PC-9 (cell line): ENCODE measurements around the gene IL34. TPM values are rescaled to one million over a fixed set of nuclear protein-coding genes. Genes with fewer than 3 reads are reported as not detected.

ENCODE experiments used
- BruUV-seq: library from RNA; stranded (reverse); fragments of 400-500 nt; replicated peaks from 2 replicates; lab custom pipeline; 2021; lab: Mats Ljungman, UMichigan
- CTCF ChIA-PET: fragments of 300-600 bp; sonication (Branson Sonifier 250); formaldehyde crosslinking; loops from one replicate; lab custom pipeline; 2022; ENCODE audit warnings: antibody characterized with exemption; lab: Charles Lee
- POLR2A ChIA-PET: fragments of 300-600 bp; sonication (Branson Sonifier 250); formaldehyde crosslinking; loops from one replicate; lab custom pipeline; 2022; ENCODE audit warnings: antibody characterized with exemption; ENCODE audit not compliant: unreplicated experiment; lab: Charles Lee
- DNase-seq, 2 experiments: peaks; one replicate each; pipeline versions ENCODE4 v3.0.0 to v3.0.0-alpha.2; 2015 to 2022; ENCODE audit warnings: mixed read lengths in 1 of 2
- H2AFZ ChIP-seq: fragments of 200-600 bp; sonication (generic); 2 replicates; pipeline ENCODE4 v1.8.1; 2017; ENCODE audit warnings: antibody characterized with exemption
- H3F3A ChIP-seq: fragments of 200-600 bp; sonication (generic); 2 replicates; pipeline ENCODE4 v1.8.1; 2017; ENCODE audit warnings: antibody characterized with exemption, mild to moderate bottlenecking, low read depth; ENCODE audit not compliant: insufficient read depth
- H3K27ac ChIP-seq: fragments of 200-600 bp; sonication (generic); 2 replicates; pipeline ENCODE4 v1.6.1; 2016; ENCODE audit warnings: mixed run types
- H3K27me3 ChIP-seq: fragments of 200-600 bp; sonication (generic); 2 replicates; pipeline ENCODE4 v1.6.1; 2016; ENCODE audit warnings: low read depth, mixed run types; ENCODE audit not compliant: insufficient read depth
- H3K36me3 ChIP-seq: fragments of 200-600 bp; sonication (generic); 2 replicates; pipeline ENCODE4 v1.6.1; 2016; ENCODE audit warnings: low read depth, mixed run types
- H3K4me1 ChIP-seq: fragments of 200-600 bp; sonication (generic); replicated peaks from 2 replicates; pipeline ENCODE4 v1.6.1; 2016; ENCODE audit warnings: mixed run types; ENCODE audit not compliant: insufficient read depth
- H3K4me2 ChIP-seq: fragments of 200-600 bp; sonication (generic); 2 replicates; pipeline ENCODE4 v1.6.1; 2017; ENCODE audit warnings: mixed run types
- H3K4me3 ChIP-seq: fragments of 200-600 bp; sonication (generic); 2 replicates; pipeline ENCODE4 v1.6.1; 2016; ENCODE audit warnings: mixed run types
- H3K79me2 ChIP-seq: fragments of 200-600 bp; sonication (generic); 2 replicates; pipeline ENCODE4 v1.6.1; 2017; ENCODE audit warnings: low read depth, mixed run types
- H3K9me2 ChIP-seq: fragments of 200-600 bp; sonication (generic); 2 replicates; pipeline ENCODE4 v1.8.1; 2017; ENCODE audit warnings: mild to moderate bottlenecking; ENCODE audit not compliant: insufficient read depth
- H3K9me3 ChIP-seq: fragments of 200-600 bp; sonication (generic); 2 replicates; pipeline ENCODE4 v1.8.1; 2016; ENCODE audit warnings: low read depth; ENCODE audit not compliant: insufficient read depth
- H4K20me1 ChIP-seq: fragments of 200-600 bp; sonication (generic); 2 replicates; pipeline ENCODE4 v1.8.1; 2017; ENCODE audit not compliant: insufficient read depth
- EZH2 ChIP-seq: fragments of 200-600 bp; sonication (generic); IDR thresholded peaks from 2 replicates; pipeline ENCODE4 v1.8.0; 2017; ENCODE audit warnings: antibody characterized with exemption, low read depth
- intact Hi-C: fragments of 100-400 bp; cut with micrococcal nuclease; formaldehyde crosslinking; loops from one replicate; pipeline ENCODE4 v1.10.0; 2022; ENCODE audit not compliant: unreplicated experiment
- total RNA-seq: library from RNA; stranded (reverse); gene quantifications from 2 replicates; pipeline ENCODE4 v1.2.3, GENCODE V29; 2021
- TF ChIP-seq, protein P1 (sequence below): fragments of 200-600 bp; sonication (generic); conservative IDR thresholded peaks from 2 replicates; pipeline ENCODE4 v1.6.1; 2017; ENCODE audit warnings: mixed run types, antibody characterized with exemption, mild to moderate bottlenecking, moderate library complexity

IL34 gene
- total RNA-seq, 1 experiment from 2014 or later, result not detected

DNA sequence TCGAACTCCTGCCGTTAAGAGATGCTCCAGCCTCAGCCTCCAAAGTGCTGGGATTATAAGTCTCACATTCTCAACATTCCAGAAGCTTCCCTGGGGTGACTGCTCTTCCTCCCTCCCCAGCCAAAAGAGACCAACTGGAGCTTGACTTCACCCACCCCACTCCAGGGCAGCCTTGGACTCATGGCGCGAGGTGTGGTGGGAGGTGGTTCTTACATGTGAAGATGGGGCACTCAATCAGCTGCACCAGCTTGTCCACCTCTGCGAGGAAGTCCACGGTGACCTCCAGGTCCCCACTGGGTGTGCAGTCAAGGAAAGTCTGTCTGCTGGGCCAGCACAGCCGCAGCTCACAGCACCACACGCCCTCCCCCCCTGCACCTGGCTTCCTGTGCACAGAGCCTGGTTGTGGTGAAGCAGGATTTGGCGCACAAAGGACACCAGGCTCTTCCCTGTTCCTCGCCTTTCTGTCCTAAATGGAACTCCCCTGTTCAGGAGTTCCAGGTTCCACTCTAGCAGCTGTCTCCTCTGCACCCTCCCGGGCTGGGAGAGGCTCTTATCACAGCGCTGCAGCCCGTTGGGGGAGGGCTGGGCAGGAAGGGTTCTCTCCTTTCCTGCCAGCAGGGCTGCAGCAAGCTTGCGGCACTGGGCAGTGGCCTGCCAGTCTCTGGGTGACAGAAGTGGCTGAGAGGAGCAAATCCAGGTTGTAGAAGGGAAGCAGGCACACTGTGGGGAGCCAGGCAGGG, 49.1 kb downstream of the IL34 start:
- H3K4me3 ChIP-seq, result no peak overlapping the region
- no peaks in the 10 kb centered on the region for H3K27me3 ChIP-seq
- peak overlapping the region; percentile 70 for H3K4me2 ChIP-seq
- no peaks in the 10 kb centered on the region for H3K36me3 ChIP-seq
- CTCF ChIA-PET, result interaction anchor here (1.3 kb wide), 1 partner anchor 76 kb away, joined by 4 read pairs; no protein-coding TSS in a partner anchor
- peak; percentile 62 to 70 for DNase-seq
- peaks cover 63% of the 10 kb centered on the region for H3K4me1 ChIP-seq
- BruUV-seq, result no TSS peak
- TF ChIP-seq, protein P1, sequence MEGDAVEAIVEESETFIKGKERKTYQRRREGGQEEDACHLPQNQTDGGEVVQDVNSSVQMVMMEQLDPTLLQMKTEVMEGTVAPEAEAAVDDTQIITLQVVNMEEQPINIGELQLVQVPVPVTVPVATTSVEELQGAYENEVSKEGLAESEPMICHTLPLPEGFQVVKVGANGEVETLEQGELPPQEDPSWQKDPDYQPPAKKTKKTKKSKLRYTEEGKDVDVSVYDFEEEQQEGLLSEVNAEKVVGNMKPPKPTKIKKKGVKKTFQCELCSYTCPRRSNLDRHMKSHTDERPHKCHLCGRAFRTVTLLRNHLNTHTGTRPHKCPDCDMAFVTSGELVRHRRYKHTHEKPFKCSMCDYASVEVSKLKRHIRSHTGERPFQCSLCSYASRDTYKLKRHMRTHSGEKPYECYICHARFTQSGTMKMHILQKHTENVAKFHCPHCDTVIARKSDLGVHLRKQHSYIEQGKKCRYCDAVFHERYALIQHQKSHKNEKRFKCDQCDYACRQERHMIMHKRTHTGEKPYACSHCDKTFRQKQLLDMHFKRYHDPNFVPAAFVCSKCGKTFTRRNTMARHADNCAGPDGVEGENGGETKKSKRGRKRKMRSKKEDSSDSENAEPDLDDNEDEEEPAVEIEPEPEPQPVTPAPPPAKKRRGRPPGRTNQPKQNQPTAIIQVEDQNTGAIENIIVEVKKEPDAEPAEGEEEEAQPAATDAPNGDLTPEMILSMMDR, result no peak
- no peak for TF ChIP-seq EZH2
- no peaks in the 10 kb centered on the region for H4K20me1 ChIP-seq
- H3K9me2 ChIP-seq, result no peaks in the 10 kb centered on the region
- no peaks in the 10 kb centered on the region for H3K9me3 ChIP-seq
- H3K79me2 ChIP-seq, result no peaks in the 10 kb centered on the region
- intact Hi-C loops, result loop anchor here (2.0 to 5.0 kb wide), 2 partner anchors 19 to 662 kb away; partner anchors contain the start of gene CALB2
- H3F3A ChIP-seq, result peaks cover 51% of the 10 kb centered on the region
- H3K27ac ChIP-seq, result peak overlapping the region; percentile 79
- no peak overlapping the region for H2AFZ ChIP-seq
- POLR2A ChIA-PET, result interaction anchor here (0.6 to 0.8 kb wide), 2 partner anchors 55 to 367 kb away, joined by 6 to 15 read pairs; no protein-coding TSS in a partner anchor

DNA sequence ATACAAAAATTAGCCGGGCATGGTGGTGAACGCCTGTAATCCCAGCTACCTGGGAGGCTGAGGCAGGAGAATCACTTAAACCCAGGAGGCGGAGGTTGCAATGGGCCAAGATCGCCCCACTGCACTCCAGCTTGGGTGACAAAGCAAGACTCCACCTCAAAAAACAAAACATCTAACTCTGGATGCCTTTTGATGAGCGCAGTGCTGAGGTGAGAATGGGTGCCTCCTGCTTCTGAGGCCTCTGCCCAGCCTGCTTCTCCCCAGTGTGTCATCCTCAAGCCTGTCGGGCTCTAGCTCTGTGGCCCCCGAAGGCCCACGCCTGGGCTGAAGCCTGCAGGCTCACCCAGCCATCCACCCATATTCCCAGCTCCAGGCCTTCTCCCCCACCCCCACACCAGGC, 50.0 kb downstream of the IL34 start:
- H3K4me3 ChIP-seq, result peak overlapping the region; percentile 18; the same call in 1 of the 2 replicates
- intact Hi-C loops, result loop anchor here (2.0 to 5.0 kb wide), 2 partner anchors 18 to 661 kb away; partner anchors contain the start of gene CALB2
- TF ChIP-seq, protein P1, result no peak
- TSS peak; percentile 43 for BruUV-seq
- H3K27ac ChIP-seq, result peak overlapping the region; percentile 79
- no peaks in the 10 kb centered on the region for H3K27me3 ChIP-seq
- H3F3A ChIP-seq, result peaks cover 51% of the 10 kb centered on the region
- DNase-seq, result no peak
- H3K79me2 ChIP-seq, result no peaks in the 10 kb centered on the region
- peaks cover 63% of the 10 kb centered on the region for H3K4me1 ChIP-seq
- H2AFZ ChIP-seq, result no peak overlapping the region
- no peaks in the 10 kb centered on the region for H4K20me1 ChIP-seq
- POLR2A ChIA-PET, result interaction anchor here (0.6 kb wide), 1 partner anchor 368 kb away, joined by 6 read pairs; no protein-coding TSS in a partner anchor
- CTCF ChIA-PET, result interaction anchor here (0.8 kb wide), 1 partner anchor 11 kb away, joined by 5 read pairs; no protein-coding TSS in a partner anchor
- peak overlapping the region; percentile 70 for H3K4me2 ChIP-seq
- H3K9me2 ChIP-seq, result no peaks in the 10 kb centered on the region
- H3K36me3 ChIP-seq, result no peaks in the 10 kb centered on the region
- H3K9me3 ChIP-seq, result no peaks in the 10 kb centered on the region

DNA sequence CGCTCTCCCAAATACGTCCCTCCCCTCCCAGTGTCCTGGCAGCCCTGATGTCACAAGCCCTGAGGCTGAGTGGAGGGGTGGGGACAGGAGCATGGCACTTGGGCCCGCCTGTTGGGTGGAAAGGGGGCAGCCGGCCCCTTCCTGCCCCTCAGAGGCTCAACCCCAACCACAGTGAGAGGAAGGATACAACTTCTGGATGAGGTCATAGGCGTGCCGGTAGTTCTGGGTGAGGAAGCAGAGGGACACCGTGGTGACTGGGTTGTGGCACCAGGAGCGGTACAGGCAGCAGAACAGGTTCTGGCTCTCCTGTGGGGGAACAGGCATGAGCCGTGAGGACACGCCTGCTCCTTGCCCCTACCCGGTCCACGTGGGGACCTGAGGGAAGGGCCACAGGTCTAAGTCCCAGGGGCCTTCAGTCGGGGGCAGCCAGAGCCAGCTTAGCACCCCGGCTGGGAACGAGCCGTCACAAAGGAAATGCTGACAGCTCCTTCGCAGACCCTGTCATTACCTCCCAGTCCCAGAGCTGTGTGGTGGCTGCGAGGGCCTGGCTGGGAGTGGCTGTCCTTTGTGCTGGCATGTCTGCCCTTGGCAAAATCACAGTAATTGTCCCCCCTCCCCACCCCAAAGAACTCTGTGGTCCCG, 50.7 kb downstream of the IL34 start:
- CTCF ChIA-PET, result interaction anchor here (0.8 kb wide), 1 partner anchor 10 kb away, joined by 5 read pairs; no protein-coding TSS in a partner anchor
- intact Hi-C loops, result loop anchor here (1.0 to 5.0 kb wide), 5 partner anchors 10 to 660 kb away; partner anchors contain the start of gene CALB2
- Histone ChIP-seq H3K4me1 (peaks cover 63% of the 10 kb centered on the region), H3K4me2 (peak overlapping the region; percentile 70), H3K4me3 (peak overlapping the region; percentile 27; the same call in 1 of the 2 replicates), H3F3A (peaks cover 51% of the 10 kb centered on the region), H4K20me1 (no peaks in the 10 kb centered on the region), H3K9me2 (no peaks in the 10 kb centered on the region), H3K27me3 (no peaks in the 10 kb centered on the region), H2AFZ (no peak overlapping the region), H3K79me2 (no peaks in the 10 kb centered on the region), H3K9me3 (no peaks in the 10 kb centered on the region), H3K27ac (peak overlapping the region; percentile 79), H3K36me3 (no peaks in the 10 kb centered on the region)
- TF ChIP-seq, protein P1, result no peak
- no peak for TF ChIP-seq EZH2
- DNase-seq, result peak; percentile 91 to 95
- TSS peak; percentile 88 for BruUV-seq
- POLR2A ChIA-PET, result no interaction called here
